HFFc6 (cell line): ENCODE data around the gene FYB1. TPM values are rescaled to one million over a fixed set of nuclear protein-coding genes. Genes with fewer than 3 reads are reported as not detected.

Experiments
- DNase-seq: peaks from one replicate; pipeline ENCODE4 v3.0.0-alpha.2; 2018
- H3K27ac Mint-ChIP-seq: 2 replicates; pipeline ENCODE4 v1.8.0; 2020; ENCODE audit warnings: mild to moderate bottlenecking, mixed read lengths
- H3K27me3 Mint-ChIP-seq: 2 replicates; pipeline ENCODE4 v1.8.0; 2021; ENCODE audit warnings: mild to moderate bottlenecking, moderate library complexity, mixed read lengths; ENCODE audit not compliant: insufficient read depth
- H3K36me3 Mint-ChIP-seq: 2 replicates; pipeline ENCODE4 v1.8.0; 2021; ENCODE audit warnings: low read depth, mixed read lengths
- H3K4me1 Mint-ChIP-seq: 2 replicates; pipeline ENCODE4 v1.8.0; 2020; ENCODE audit warnings: low read depth, mixed read lengths
- H3K4me3 Mint-ChIP-seq: 2 replicates; pipeline ENCODE4 v1.8.0; 2020; ENCODE audit warnings: mild to moderate bottlenecking, moderate library complexity, mixed read lengths
- H3K9me3 Mint-ChIP-seq: 2 replicates; pipeline ENCODE4 v1.8.0; 2020; ENCODE audit warnings: mild to moderate bottlenecking, mixed read lengths
- total RNA-seq, 6 experiments: library from RNA; stranded (reverse); fragmentation: NEBNext Ultra II Directional; extraction: Animal tissue kit (Norgen Biotek cat#: 25700); gene quantifications; 2 replicates in 1 of 6; 3 replicates in 5 of 6; pipeline ENCODE4 v1.2.3, GENCODE V29; 2021
- TF ChIP-seq, protein P1 (sequence below): fragments of 200-600 bp; sonication (generic); IDR thresholded peaks from 2 replicates; pipeline ENCODE4 v1.5.0; 2021; ENCODE audit warnings: antibody characterized with exemption, mild to moderate bottlenecking

Gene FYB1
- total RNA-seq, 6 experiments from 2014 or later, result 0.32 to 1.7 (median 0.49) TPM

DNA sequence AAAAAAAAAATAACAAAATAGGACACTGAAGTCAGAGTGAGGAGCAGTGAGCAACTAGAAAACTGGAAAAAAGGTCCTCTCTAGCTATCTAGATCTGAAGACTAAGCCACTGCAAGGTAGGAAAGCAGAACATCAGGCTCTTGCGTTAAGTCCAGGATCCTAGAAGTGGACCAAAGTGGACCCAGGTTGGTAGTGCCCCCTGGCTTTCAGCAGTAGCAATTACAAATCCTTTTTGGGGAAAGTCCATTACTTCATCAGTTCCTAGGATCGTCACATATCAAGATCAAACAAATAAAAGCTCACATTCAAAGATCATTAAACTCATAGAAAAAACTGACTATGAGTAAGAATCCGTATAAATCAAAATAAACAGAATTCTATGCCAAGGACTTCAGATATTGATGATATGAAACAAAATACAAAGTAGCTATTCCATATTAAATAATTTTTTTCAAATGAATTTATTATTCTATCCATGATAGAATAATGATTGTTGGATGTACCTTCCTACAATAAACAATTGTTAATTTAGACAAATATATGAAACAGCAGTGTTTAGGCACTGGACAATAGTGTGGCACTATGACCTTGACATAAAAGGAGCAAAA lies 138.7 kb downstream of the FYB1 start:
- H3K4me1 Mint-ChIP-seq, result peaks cover 36% of the 10 kb centered on the region
- no peak overlapping the region for H3K27ac Mint-ChIP-seq
- H3K4me3 Mint-ChIP-seq, result peak overlapping the region; percentile 34; the same call in 1 of the 2 replicates
- peak; percentile 57 for DNase-seq
- peaks cover 6% of the 10 kb centered on the region for H3K36me3 Mint-ChIP-seq
- H3K27me3 Mint-ChIP-seq, result peaks cover 1% of the 10 kb centered on the region; the same call in 1 of the 2 replicates
- TF ChIP-seq, protein P1, sequence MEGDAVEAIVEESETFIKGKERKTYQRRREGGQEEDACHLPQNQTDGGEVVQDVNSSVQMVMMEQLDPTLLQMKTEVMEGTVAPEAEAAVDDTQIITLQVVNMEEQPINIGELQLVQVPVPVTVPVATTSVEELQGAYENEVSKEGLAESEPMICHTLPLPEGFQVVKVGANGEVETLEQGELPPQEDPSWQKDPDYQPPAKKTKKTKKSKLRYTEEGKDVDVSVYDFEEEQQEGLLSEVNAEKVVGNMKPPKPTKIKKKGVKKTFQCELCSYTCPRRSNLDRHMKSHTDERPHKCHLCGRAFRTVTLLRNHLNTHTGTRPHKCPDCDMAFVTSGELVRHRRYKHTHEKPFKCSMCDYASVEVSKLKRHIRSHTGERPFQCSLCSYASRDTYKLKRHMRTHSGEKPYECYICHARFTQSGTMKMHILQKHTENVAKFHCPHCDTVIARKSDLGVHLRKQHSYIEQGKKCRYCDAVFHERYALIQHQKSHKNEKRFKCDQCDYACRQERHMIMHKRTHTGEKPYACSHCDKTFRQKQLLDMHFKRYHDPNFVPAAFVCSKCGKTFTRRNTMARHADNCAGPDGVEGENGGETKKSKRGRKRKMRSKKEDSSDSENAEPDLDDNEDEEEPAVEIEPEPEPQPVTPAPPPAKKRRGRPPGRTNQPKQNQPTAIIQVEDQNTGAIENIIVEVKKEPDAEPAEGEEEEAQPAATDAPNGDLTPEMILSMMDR, result peak; percentile 92
- H3K9me3 Mint-ChIP-seq, result no peaks in the 10 kb centered on the region; the same call in 1 of the 2 replicates

DNA sequence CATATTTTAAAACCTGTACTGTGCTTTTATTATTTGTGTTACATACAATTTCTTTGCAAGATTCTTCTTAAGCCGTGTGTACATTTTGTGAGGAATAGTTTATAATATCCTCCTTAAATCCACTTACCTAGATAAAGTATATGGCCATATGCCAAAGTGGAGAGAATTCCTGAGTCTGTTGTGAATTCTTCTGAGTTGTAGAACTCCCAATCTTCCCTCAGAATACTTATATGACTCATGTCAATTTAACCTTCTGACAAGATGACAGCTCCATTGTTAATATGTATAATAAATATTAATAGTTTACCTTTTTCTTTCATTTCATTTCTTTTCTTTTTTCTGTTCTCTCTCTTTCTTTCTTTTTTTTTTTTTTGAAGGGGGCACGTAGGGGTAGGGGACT lies 139.2 kb downstream of the FYB1 start:
- no peak for DNase-seq
- Mint-ChIP-seq H3K4me3 (no peak overlapping the region), H3K27ac (no peak overlapping the region), H3K4me1 (peaks cover 41% of the 10 kb centered on the region), H3K36me3 (peaks cover 6% of the 10 kb centered on the region), H3K27me3 (peaks cover 1% of the 10 kb centered on the region; the same call in 1 of the 2 replicates), H3K9me3 (no peaks in the 10 kb centered on the region; the same call in 1 of the 2 replicates)
- TF ChIP-seq, protein P1, result no peak

DNA sequence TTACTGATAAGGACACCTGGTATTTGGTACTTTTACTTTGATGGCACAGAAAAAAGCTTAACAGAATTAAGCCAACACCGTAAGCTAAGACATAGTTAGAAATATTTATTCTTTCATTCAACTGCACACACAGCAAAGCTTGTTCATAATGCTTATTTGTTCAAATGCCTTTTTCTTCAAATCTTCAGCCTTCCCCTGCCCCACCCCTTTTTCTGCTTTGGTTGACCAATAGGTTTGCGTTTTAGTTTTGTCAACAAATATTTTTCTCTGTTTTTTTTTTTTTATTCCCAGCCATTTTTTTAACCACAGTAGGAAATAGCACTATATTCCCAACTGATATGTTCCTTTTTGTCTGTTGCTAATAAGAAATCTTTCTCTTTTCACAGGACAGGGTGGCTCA lies 140.2 kb downstream of the FYB1 start:
- peaks cover 1% of the 10 kb centered on the region for H3K27me3 Mint-ChIP-seq
- H3K9me3 Mint-ChIP-seq, result no peaks in the 10 kb centered on the region; the same call in 1 of the 2 replicates
- DNase-seq, result no peak
- TF ChIP-seq, protein P1, result no peak
- no peak overlapping the region for H3K27ac Mint-ChIP-seq
- no peak overlapping the region for H3K4me3 Mint-ChIP-seq
- peaks cover 42% of the 10 kb centered on the region for H3K4me1 Mint-ChIP-seq
- peaks cover 6% of the 10 kb centered on the region for H3K36me3 Mint-ChIP-seq

DNA sequence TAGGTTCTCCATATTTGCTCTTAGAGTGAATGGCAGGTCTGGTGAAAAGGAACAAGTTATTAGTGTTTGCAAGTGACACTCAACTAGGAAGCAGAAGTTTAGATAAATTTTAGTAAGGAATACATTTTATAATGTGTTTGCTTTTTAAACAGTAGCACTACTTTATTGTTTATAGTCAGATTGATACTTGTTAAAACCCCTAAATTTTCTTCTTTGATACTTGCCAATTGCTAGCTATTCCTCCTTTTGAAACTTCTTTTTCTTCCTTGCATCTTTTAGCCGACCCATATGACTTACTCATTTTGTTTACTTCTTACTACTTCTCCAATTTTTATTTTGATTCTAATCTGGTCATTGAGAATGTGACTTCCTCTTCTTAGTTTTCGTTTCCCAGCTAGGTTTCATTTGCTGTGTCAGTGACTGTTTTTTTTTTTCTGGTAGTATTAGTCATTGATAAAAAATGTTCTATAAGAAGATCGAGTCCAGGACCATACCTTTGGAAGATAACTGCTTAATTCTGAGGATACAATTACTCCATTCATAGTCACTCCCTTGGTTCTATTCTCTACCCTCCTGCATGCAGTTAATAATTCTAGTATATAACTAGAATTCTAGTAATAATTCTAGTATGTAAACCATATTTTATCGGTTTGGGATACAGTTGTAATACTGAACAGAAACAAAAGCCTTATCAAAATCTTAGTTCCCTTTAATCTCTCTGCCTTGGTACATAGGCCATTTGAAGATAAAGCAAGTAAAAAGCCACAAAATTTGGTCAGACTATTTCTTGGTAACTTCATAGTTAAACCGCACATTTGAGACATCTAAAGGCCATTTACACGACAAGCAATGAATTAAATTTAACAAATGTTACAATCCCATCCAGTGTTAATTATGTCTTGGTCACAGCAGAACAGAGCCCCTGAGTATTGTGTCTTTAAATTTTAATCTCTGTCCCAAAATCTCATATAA lies 142.3 kb downstream of the FYB1 start:
- Mint-ChIP-seq H3K27ac (peak overlapping the region; percentile 83), H3K36me3 (no peaks in the 10 kb centered on the region), H3K4me1 (peaks cover 53% of the 10 kb centered on the region), H3K9me3 (no peaks in the 10 kb centered on the region), H3K27me3 (no peaks in the 10 kb centered on the region; the same call in 1 of the 2 replicates), H3K4me3 (peak overlapping the region; percentile 98)
- DNase-seq, result peak; percentile 40
- TF ChIP-seq, protein P1, result no peak

DNA sequence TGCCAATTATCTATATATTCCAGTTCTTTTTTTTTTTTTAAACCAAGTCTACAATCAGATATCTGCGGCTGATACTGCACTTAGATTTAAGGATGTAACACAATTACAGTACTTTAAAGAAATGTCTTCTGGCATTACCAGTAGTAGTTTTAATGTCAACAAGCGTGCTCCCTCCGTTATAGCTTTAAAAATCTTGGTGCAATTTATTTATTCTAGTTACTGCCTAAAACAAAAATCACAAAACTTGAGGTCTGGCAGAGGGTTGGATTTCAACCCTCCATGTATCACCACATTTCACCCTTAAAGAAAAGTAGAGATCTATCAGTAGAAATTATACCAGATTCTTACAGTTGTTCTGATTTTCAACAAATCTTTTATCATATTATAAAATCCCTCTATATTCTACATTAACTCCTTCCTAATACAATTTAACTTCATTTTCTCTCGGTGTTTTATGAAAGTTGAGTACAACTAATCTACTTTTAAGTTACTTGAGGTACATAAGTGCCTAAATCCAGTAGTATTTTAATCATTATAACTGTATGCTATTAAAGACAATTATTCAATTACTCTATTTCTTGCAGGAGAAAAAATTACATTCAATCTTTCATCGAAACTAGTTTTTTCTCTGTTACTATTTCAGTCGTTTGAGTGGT lies 143.1 kb downstream of the FYB1 start:
- H3K9me3 Mint-ChIP-seq, result no peaks in the 10 kb centered on the region
- peak overlapping the region; percentile 83 for H3K27ac Mint-ChIP-seq
- no peaks in the 10 kb centered on the region; the same call in 1 of the 2 replicates for H3K27me3 Mint-ChIP-seq
- peaks cover 56% of the 10 kb centered on the region for H3K4me1 Mint-ChIP-seq
- TF ChIP-seq, protein P1, result no peak
- peak overlapping the region; percentile 98 for H3K4me3 Mint-ChIP-seq
- no peak for DNase-seq
- H3K36me3 Mint-ChIP-seq, result no peaks in the 10 kb centered on the region
